ENCODE measurements around the gene SURF1.

DNA sequence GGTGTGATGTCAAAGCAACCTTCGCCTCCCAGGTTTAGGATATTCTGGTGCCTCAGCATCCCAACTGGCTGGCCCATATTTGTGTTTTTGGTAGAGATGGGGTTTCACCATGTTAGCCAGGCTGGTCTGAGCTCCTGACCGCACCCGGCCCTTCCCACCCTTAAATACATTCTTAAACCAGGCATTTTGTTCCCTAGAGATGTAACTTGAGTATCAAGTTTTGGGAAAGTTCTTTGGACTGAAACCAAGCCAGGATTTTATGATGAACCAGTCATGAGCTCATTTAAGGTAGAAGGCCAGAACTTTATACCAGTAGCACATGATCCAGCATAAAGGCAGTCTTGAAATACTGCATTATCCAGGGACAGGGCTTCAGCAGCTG lies 4.8 kb downstream of the SURF1 start:
- TF ChIP-seq, protein P1, sequence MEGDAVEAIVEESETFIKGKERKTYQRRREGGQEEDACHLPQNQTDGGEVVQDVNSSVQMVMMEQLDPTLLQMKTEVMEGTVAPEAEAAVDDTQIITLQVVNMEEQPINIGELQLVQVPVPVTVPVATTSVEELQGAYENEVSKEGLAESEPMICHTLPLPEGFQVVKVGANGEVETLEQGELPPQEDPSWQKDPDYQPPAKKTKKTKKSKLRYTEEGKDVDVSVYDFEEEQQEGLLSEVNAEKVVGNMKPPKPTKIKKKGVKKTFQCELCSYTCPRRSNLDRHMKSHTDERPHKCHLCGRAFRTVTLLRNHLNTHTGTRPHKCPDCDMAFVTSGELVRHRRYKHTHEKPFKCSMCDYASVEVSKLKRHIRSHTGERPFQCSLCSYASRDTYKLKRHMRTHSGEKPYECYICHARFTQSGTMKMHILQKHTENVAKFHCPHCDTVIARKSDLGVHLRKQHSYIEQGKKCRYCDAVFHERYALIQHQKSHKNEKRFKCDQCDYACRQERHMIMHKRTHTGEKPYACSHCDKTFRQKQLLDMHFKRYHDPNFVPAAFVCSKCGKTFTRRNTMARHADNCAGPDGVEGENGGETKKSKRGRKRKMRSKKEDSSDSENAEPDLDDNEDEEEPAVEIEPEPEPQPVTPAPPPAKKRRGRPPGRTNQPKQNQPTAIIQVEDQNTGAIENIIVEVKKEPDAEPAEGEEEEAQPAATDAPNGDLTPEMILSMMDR (IDR thresholded peaks at IDR 0.05): no peak
- TF ChIP-seq POLR2A (IDR thresholded peaks at IDR 0.05): no peak
- no peak for TF ChIP-seq EP300 (IDR thresholded peaks at IDR 0.05)

Data from gastroesophageal sphincter (tissue), 3 donors.